PC-3 (cell line): ENCODE measurements around the gene NDUFV1.

ENCODE experiments used
- CTCF ChIP-seq: fragments of 300-600 bp; sonication (generic); conservative IDR thresholded peaks from 2 replicates; pipeline ENCODE4 v1.5.1; 2017; ENCODE audit warnings: antibody characterized with exemption, low read depth, mild to moderate bottlenecking, low read length
- EZH2 ChIP-seq: fragments of 300-600 bp; sonication (generic); IDR thresholded peaks from one replicate; pipeline ENCODE4 v1.6.1; 2017; ENCODE audit warnings: antibody characterized with exemption, mild to moderate bottlenecking, low read length; ENCODE audit not compliant: unreplicated experiment
- EZH2phosphoT487 ChIP-seq: fragments of 300-600 bp; sonication (generic); IDR thresholded peaks from 2 replicates; pipeline ENCODE4 v1.6.1; 2018; ENCODE audit warnings: mild to moderate bottlenecking, antibody characterized with exemption, low read length, borderline replicate concordance

GRCh38 chr11:67561971-67562619 is 44.6 kb upstream of the NDUFV1 start:
- TF ChIP-seq CTCF, result no peak
- TF ChIP-seq EZH2, result no peak
- no peak for TF ChIP-seq EZH2phosphoT487
